Pancreas (tissue), 10 donors: ENCODE measurements around the gene SLIT1. TPM values are rescaled to one million over a fixed set of nuclear protein-coding genes. Genes with fewer than 3 reads are reported as not detected.

ENCODE experiments used
- ATAC-seq, 4 donors: fragments of 200-7000 bp; cut with Tn5 transposase; one replicate each; pipeline versions ENCODE4 v1.8.0 to v1.9.1; 2020; ENCODE audit warnings: mild to moderate bottlenecking in 4 of 4, moderate library complexity in 4 of 4
- DNase-seq, 6 donors: peaks; one replicate each; pipeline ENCODE4 v3.0.0-alpha.2; 2020
- FAIRE-seq: peaks from 2 replicates; lab custom pipeline; 2012; peaks lifted over from hg19 to GRCh38; lab: Jason Lieb, UNC
- H3K27ac ChIP-seq, 4 donors: fragments of 200-600 bp; sonication (generic); 1 replicate in 3 of 4; 2 replicates in 1 of 4; pipeline versions ENCODE4 v1.5.0 to v1.8.0; 2020
- H3K27me3 ChIP-seq, 4 donors: fragments of 200-600 bp; one replicate each; pipeline ENCODE4 v1.8.0; 2021
- H3K36me3 ChIP-seq, 3 donors: fragments of 200-600 bp; sonication (generic) in 1 of 3; one replicate each; pipeline versions ENCODE4 v1.5.0 to v1.8.0; 2020 to 2021
- H3K4me1 ChIP-seq, 3 donors: fragments of 200-600 bp; one replicate each; pipeline ENCODE4 v1.8.0; 2021
- H3K4me3 ChIP-seq, 4 donors: fragments of 200-600 bp; sonication (generic) in 2 of 4; one replicate each; pipeline versions ENCODE4 v1.5.0 to v1.8.0; 2020 to 2021
- H3K9me3 ChIP-seq, 4 donors: fragments of 200-600 bp; one replicate each; pipeline ENCODE4 v1.8.0; 2021
- WGBS, 2 donors: extraction: QIAGEN DNeasy Blood & Tissue Kit; methylation state at CpG; one replicate each; pipeline ENCODE4 v1.1.7; 2013; 5-methylcytosine and 5-hydroxymethylcytosine counted together
- intact Hi-C, 3 donors: fragments of 100-400 bp; cut with DNase I; formaldehyde crosslinking; loops; one replicate each; pipeline versions ENCODE4 v1.11.1 to v1.14.2; 2022
- polyA plus RNA-seq, 2 donors: library from polyadenylated mRNA; stranded (reverse); fragments of 200-250 nt; gene quantifications; one replicate each; pipeline ENCODE4 v1.2.3, GENCODE V29; 2013
- total RNA-seq, 6 donors: library from RNA; stranded (reverse); fragmentation: NEBNext Ultra II Directional in 4 of 6; extraction: Animal tissue kit (Norgen Biotek cat#: 25700) in 4 of 6; gene quantifications; one replicate each; pipeline versions ENCODE4 v1.2.1 to v1.2.4, GENCODE V29; 2021 to 2023
- TF ChIP-seq, protein P1 (sequence below), 4 donors: fragments of 200-600 bp; sonication (generic) in 3 of 4; IDR thresholded peaks; one replicate each; pipeline versions ENCODE4 v1.5.0 to v1.8.0; 2021; ENCODE audit warnings: antibody characterized with exemption in 4 of 4
- donor health status: healthy with polysubstance abuse.
- donor health status: DM: no; HTN: no; CAD: no; lungs with moderate emphysema.
- donor health status: DM: no; HTN: no; CAD: no.
- donor health status: control.
- donor health status: control.
- donor health status: Bipolar disorder and iron deficiency.
- donor health status: DM: yes; HTN: yes; CAD: no.
- donor health status: DM: no; HTN: no; CAD: no.
- donor health status: DM: no; HTN: no; CAD: no.
- donor health status: DM: yes; HTN: yes; CAD: no.

SLIT1 gene
- total and polyA plus RNA-seq, 8 donors = 0.23 to 2.8 (median 0.89) TPM

- FAIRE-seq = no peak
- no peak for ATAC-seq
These were observed 217.9 kb downstream of the SLIT1 start for GRCh38 chr10:96967847-96968246.

DNA sequence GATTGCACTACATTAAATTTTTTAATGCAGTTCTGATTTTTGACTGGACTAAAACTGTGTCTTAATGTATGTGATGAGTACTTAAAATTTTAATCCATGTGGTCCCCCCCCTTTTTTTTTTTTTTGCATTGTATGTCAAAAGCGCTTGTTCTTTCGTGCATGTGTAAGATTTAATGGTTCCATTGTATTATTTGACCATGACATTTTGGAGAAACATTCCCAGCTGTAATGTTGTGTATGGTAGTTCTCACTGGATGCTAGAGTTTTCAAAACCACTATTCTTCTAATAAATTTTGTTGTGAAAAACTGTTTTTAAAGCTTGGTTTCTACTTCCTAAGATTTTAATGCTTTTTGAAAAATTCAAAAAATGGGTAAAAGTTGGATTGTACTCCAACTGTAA is 221.6 kb downstream of the SLIT1 start:
- no peak for DNase-seq
- no peak overlapping the region for H3K27ac ChIP-seq
- no peak for FAIRE-seq
- H3K4me3 ChIP-seq = no peak overlapping the region
- H3K36me3 ChIP-seq = peaks cover 0 to 4% (median 0%) of the 10 kb centered on the region in 3 donors
- no peaks in the 10 kb centered on the region for H3K9me3 ChIP-seq
- intact Hi-C loops = no loop called here
- 100% methylated on average over 2 of the region's 2 CpGs for WGBS, 2 donors
- no peak for ATAC-seq
- TF ChIP-seq, protein P1, sequence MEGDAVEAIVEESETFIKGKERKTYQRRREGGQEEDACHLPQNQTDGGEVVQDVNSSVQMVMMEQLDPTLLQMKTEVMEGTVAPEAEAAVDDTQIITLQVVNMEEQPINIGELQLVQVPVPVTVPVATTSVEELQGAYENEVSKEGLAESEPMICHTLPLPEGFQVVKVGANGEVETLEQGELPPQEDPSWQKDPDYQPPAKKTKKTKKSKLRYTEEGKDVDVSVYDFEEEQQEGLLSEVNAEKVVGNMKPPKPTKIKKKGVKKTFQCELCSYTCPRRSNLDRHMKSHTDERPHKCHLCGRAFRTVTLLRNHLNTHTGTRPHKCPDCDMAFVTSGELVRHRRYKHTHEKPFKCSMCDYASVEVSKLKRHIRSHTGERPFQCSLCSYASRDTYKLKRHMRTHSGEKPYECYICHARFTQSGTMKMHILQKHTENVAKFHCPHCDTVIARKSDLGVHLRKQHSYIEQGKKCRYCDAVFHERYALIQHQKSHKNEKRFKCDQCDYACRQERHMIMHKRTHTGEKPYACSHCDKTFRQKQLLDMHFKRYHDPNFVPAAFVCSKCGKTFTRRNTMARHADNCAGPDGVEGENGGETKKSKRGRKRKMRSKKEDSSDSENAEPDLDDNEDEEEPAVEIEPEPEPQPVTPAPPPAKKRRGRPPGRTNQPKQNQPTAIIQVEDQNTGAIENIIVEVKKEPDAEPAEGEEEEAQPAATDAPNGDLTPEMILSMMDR (IDR thresholded peaks at IDR 0.05) = no peak
- no peaks in the 10 kb centered on the region for H3K4me1 ChIP-seq
- no peaks in the 10 kb centered on the region for H3K27me3 ChIP-seq

More at GRCh38 chr10:96967847-96968246, 217.9 kb downstream of the SLIT1 start:
- H3K4me3 ChIP-seq = no peak overlapping the region
- H3K27me3 ChIP-seq = no peaks in the 10 kb centered on the region
- no peak overlapping the region for H3K27ac ChIP-seq
- intact Hi-C loops = no loop called here
- no peaks in the 10 kb centered on the region for H3K4me1 ChIP-seq
- DNase-seq = no peak
- H3K9me3 ChIP-seq = no peaks in the 10 kb centered on the region
- no peaks in the 10 kb centered on the region for H3K36me3 ChIP-seq
- TF ChIP-seq, protein P1 (IDR thresholded peaks at IDR 0.05) = no peak

DNA sequence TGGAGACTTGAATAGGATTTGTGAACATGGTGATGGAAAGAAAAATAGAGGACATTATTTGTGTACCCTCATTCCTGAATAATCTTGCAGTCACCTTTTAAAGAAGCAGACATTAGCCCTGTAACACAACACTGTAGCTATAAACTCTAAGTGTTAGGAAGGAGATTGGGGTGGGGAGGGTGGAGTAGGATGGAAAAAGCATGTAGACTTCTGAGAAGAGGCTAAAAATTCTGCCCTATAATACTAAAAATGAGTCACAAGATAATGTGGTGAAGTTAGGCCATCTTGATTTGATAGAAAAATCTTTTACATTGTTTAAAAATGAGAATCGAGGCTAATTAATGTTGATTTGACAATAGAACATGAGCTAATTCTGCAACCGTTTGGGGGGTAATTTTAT is 224.9 kb downstream of the SLIT1 start:
- H3K27me3 ChIP-seq = no peaks in the 10 kb centered on the region
- no peaks in the 10 kb centered on the region for H3K4me1 ChIP-seq
- peaks cover 0 to 8% (median 4%) of the 10 kb centered on the region in 3 donors for H3K36me3 ChIP-seq
- intact Hi-C loops = no loop called here
- H3K27ac ChIP-seq = no peak overlapping the region
- TF ChIP-seq, protein P1 (IDR thresholded peaks at IDR 0.05) = no peak
- 89 to 98% methylated on average over 2 of the region's 2 CpGs for WGBS, 2 donors
- no peak for FAIRE-seq
- H3K4me3 ChIP-seq = no peak overlapping the region
- ATAC-seq = no peak
- H3K9me3 ChIP-seq = no peaks in the 10 kb centered on the region
- no peak for DNase-seq

DNA sequence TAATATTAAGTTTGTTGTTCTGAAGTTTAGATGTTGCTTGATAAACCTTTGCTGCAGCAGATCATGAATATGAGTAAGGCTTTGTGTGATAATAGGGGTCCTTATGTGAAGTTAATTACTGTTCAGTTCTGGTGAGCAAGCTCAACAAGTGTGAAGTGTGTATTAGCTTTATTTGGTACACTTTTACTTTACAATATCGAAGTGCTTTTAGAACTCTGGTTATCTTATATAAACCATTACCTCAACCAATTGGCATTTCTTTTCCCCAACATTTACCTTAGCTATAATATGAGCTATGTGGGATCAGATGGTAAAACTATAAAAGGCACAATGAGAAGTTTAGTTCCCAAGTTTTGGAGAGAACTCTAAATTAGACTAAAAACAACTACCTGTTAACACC is 226.0 kb downstream of the SLIT1 start:
- no peaks in the 10 kb centered on the region for H3K9me3 ChIP-seq
- intact Hi-C loops = no loop called here
- H3K36me3 ChIP-seq = peaks cover 0 to 19% (median 10%) of the 10 kb centered on the region in 3 donors
- TF ChIP-seq, protein P1 (IDR thresholded peaks at IDR 0.05) = no peak
- ATAC-seq (no peak), DNase-seq (no peak), FAIRE-seq (no peak)
- no peaks in the 10 kb centered on the region for H3K27me3 ChIP-seq
- no peak overlapping the region for H3K27ac ChIP-seq
- no peak overlapping the region for H3K4me3 ChIP-seq
- 47 to 53% methylated on average over 1 of the region's 1 CpG for WGBS, 2 donors
- H3K4me1 ChIP-seq = no peaks in the 10 kb centered on the region

DNA sequence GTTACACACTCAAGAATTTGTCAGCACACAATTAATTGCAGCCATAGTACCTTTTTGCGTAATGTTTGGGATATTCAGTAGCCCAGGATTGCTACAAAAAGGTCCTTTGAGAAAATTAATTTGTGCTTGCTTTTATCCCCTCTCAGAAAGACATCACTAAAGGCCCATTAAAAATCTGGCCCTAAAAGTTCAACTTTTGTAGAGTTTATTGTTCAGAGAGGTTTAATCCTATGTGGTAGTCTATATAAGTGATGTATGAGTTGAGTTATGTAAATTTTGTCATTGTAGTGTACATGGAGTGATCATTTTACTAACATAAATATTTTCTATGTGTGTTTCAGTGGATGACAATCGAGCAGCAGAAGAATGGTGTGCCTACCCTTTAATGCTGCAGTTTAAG is 227.7 kb downstream of the SLIT1 start:
- intact Hi-C loops = no loop called here
- ATAC-seq = no peak
- Histone ChIP-seq H3K27ac (no peak overlapping the region), H3K27me3 (no peaks in the 10 kb centered on the region), H3K4me1 (no peaks in the 10 kb centered on the region), H3K9me3 (no peaks in the 10 kb centered on the region), H3K36me3 (peaks cover 0 to 19% (median 10%) of the 10 kb centered on the region in 3 donors), H3K4me3 (no peak overlapping the region)
- FAIRE-seq = no peak
- 89 to 94% methylated on average over 2 of the region's 2 CpGs for WGBS, 2 donors
- DNase-seq = no peak
- TF ChIP-seq, protein P1 (IDR thresholded peaks at IDR 0.05) = no peak
